Hindlimb muscle (tissue), 1 donor: Measurements from ENCODE around the gene STRA8. TPM values are rescaled to one million over a fixed set of nuclear protein-coding genes. Genes with fewer than 3 reads are reported as not detected.

Experiments
- DNase-seq: peaks from one replicate; pipeline ENCODE4 v3.0.0-alpha.2; 2013
- polyA plus RNA-seq: library from polyadenylated mRNA; unstranded; fragments of 120-200 nt; gene quantifications from one replicate; pipeline ENCODE4 v1.2.1, GENCODE V29; 2013; ENCODE audit not compliant: insufficient read length

Gene STRA8
- polyA plus RNA-seq, 1 donor: not detected

DNA sequence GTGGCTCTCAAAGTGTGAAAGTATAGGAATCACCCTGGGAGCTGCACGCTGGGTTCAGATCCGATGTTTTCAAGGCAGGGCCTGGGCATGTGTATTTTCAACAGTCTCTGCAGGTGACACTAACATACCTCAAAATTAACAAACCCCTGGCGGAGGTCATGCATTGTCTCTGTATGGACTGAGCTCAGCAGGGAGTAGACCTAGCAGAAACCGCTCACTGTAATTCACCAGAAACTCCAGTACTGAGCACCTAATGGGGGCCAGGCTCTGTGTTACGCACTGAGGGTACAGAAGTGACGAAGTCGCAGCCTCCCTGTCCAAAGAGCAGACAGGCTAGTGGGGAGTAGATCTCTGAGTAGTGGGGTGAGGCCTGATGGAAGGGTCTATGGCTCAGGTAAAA lies 5.6 kb downstream of the STRA8 start:
- DNase-seq: no peak

DNA sequence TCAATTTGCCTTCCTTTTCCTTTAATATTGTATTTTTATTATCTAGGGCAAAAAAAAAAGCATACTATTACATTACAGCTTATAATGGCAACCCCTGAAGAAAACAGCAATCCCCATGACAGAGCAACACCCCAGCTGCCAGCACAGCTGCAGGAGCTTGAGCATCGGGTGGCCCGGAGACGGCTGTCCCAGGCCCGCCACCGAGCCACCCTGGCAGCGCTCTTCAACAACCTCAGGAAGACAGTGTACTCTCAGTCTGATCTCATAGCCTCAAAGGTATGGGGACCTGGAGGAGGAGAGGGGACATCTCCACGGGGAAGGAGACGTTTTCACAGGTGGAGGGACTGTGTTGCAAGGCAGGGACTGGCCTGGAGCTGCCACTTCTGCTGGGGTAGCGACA lies 6.8 kb downstream of the STRA8 start:
- no peak for DNase-seq

DNA sequence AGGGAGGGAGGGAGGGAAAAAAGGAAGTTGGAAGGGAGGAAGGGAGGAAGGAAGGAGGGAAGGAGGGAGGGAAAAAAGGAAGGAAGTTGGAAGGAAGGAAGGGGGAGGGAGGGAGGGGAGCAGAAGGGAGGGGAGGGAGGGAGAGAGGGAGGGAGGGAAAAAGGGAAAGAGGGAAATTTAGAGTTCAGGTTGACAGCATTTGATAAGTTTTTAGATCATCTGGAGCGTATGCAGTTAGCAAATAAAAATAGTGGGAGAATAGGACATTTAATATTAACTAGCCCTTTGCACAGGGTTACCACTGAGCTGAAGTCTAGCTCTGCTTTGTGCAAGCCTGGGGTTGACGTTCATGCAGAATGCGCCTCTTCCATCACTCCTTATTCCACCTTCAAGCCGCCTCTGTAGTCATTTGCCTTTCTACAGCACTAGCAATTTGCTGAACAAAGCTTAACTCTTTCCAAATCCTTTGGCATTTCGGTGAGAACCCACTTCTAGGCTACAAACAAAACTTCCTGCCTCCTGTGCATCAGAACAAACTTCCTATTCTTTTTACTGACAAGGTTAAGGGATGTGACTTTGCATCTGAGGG lies 8.6 kb downstream of the STRA8 start:
- no peak for DNase-seq

DNA sequence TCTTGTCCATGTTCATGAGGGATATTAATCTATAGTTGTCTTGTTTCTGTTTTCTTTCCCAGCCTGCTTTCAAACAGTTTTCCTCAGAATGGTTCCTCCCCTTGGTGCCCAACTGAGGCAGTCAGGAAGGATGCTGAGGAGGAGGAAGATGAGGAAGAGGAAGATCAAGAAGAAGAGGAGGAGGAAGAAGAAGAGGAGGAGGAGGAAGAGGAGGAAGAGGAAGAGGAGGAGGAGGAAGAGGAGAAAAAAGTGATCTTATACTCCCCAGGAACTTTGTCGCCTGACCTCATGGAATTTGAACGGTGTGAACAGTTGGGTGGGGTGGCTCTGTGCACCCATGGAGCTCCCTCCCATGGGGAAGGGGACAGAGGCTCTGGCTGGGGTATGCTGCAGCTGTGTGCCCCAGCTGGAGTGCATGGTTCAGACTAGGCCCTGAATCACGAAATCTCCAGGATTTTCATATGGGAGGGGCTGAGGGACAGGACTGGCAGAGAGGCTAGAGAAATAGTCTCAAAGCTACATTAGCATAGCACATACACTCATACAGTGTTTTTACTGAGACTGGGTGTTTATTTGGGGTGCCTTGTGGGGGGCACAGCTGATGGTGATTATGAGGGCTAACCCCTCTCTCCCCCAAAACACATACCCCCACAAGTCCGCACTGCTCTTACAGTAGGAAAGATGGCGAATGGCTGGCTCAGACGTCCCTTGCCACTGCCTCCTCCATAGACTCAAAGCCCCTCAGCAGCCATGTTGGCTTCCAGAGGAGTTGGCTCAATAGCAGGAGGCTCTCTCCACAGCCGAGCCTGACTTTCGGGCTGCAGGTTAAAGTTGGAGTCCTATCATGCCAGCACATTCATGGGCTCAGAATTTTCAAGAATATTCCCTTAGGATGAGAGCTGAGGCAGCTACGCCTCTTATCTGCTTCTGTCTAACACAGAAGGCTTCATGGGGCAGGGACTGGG lies 11.9 kb downstream of the STRA8 start:
- DNase-seq: no peak

DNA sequence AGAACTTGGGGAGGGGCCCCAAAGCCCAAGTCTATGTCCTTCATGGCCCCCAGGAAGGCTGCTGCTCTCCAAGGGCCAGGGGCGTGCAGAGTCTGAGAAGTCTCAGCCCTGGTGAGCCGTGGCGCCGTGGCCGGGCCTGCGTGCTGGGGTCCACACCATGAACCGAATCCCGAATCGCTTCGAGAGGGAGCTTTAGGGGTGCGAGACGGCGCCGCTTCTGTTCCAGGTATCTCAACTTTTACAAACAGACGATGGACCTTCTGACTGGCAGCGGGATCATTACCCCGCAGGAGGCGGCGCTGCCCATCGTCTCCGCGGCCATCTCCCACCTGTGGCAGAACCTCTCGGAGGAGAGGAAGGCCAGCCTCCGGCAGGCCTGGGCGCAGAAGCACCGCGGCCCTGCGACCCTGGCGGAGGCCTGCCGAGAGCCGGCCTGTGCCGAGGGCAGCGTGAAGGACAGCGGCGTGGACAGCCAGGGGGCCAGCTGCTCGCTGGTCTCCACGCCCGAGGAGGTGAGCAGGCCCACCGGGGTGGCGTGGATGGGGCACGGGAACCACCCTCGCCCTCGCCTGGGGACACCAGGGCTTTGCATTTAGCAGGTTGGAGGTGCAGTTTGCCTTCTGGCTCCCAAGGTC lies 12.7 kb downstream of the STRA8 start:
- no peak for DNase-seq

DNA sequence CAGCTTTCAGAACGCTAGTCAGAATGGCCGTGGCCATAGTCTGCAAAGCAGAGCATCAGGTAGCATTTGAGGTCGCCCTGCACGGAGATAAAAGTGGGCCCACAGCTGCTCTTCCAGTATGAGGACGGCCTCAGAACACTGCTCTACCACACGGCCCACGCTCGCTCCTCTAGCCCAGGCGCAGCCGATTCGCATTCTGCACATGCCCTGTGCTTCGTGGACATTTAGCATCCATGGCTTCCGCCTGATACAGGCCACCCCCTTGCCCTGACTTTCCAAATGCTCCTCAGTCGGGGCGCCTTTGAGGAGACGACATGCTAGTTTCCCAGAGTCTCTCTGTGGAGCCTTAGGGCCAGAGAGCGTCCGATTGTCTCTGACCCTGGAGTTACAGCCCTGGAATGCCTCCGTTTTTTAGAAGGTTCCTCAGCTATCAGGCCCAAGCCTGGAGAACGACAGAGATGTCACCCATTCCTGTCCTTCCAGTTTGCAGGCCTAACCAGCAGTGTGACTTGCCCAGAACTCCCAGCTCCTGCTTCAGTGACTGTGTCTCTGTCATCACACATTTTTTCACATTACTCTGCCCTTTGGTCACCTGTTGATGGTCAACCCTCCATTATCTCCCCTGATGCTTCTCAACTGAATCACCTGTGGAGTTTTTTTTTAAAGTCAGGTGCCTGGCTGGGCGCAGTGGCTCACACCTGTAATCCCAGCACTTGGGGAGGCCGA lies 14.3 kb downstream of the STRA8 start:
- no peak for DNase-seq

DNA sequence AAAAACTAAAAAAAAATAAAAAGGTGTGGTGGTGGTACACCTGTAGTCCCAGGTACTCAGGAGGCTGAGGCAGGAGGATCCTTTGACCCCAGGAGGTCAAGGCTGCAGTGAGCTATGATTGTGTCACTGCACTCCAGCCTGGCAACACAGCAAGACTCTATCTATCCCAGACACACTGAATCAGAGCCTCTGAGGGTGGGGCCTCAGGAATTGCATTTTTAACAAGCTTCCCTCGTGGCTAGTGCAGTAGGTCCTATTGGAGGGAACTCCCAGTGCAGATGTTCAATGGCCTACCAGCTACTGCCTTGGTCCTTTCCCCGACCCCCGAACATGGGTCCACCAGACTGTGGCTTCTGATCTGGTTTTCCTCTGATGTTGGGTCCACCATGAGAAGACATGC lies 14.9 kb downstream of the STRA8 start:
- DNase-seq: no peak

DNA sequence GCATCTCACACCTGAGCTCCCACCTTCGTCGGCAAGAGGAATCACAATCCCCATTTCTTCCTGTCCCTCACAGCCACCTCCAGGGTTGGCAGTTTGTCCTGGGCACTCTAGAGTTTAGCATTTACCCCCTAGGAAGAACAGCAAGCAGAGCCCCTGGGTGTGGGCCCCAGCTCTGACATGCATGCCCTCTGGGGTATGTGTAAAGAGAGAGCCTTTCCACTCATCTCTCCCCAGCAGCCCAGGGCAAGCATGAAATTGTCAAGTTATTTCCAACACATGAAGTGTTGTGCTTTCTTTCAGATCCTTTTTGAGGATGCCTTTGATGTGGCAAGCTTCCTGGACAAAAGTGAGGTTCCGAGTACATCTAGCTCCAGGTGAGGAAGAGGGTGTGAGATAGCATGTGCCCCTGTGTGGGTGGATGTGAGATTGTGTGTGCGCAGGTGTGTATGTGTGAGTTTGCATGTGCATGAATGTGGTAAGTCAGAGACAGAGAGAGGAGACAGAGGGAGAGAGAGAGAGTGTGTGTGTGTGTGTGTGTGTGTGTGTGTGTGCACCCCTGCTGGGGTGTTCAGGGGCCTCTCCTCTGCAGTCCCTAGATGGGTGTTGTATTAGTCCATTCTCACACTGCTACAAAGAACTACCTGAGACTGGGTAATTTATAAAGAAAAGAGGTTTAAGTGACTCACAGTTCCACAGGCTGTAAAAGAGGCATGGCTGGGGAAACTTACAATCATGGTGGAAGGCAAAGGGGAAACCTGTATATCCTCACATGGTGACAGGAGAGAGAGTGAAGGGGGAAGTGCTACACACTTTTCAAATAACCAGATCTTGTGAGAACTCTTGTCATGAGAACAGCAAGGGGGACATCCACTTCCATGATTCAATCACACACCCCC lies 18.1 kb downstream of the STRA8 start:
- no peak for DNase-seq

DNA sequence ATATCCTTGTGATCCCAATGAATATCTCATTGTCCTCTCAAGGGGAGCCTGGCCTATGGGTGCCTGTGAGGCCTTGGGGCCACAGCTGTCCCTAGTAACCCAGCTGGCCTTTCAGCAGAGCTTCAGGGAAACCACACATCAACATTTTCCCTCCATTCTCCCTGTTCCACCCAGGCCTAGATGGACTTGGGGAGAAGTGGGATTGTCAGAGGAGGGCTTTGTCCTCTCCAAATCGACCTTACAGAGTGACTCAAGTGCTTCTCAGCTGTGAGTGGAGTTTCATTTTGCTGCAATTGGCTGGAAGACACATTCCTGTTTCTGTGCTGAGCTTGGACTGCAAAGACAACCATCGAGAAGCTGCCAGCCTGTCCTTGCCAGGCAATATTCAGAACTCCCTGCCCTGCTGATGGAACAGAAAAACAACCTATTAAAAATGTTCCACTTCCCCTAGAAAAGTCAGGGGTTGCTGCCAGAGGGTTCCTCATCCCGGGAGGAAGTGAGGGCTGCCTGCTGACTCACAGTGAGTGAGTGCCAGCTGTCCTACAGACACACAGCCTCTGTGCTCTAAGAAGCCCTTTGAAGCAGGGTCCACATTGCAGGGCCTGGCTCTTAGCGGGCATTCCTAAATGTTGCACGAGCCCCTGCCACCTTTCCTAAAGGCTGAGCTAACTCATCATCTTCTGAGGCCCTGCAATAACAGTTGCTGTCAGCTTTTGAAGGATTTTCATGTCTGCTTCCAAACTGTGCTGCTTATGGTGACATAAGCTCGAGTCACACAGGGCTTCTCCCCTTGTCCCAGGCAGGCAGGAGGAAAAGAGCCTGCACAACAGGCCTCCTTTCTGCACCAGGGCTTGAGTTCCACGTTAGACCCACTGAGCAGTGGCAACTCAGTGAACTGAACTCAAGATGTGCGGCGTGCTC lies 20.5 kb downstream of the STRA8 start:
- DNase-seq: peak; percentile 77

DNA sequence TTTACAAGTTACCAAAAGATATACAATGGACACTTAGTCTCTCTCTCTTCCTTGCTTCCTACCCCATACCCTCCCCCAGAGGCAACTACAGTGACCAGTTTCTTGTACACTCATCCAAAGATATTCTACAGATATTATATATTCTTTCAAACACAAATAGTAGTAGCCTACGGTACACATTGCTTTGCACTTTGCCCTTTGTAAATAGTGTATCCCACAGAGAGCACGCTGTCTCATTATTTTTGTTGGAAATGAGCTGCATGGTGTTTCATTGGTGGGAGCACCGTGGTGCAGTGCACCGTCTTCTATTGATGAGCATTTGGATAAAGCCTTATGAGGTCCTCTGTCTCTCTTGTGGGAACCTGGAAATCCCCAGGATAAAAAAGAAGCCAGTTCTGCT lies 24.2 kb downstream of the STRA8 start:
- no peak for DNase-seq

DNA sequence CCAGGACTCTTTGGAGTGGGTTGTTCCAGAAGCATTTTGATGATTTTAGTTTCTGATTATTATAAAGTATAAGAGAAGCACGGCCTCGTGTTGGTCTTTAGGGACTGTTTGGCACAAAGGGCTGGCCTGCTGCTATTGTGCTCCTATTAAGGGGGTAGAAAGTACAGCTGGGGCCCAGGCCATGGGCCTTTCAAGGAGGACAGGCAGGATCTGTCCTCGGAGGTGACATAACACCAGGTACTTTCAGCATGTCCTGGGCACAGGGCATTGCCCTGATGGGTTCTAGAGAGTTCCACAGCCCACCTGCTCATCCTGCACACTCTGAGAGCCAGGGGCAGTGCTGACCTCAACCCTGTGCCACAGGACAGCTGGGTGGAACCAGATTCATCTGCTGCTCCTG lies 24.9 kb downstream of the STRA8 start:
- no peak for DNase-seq

DNA sequence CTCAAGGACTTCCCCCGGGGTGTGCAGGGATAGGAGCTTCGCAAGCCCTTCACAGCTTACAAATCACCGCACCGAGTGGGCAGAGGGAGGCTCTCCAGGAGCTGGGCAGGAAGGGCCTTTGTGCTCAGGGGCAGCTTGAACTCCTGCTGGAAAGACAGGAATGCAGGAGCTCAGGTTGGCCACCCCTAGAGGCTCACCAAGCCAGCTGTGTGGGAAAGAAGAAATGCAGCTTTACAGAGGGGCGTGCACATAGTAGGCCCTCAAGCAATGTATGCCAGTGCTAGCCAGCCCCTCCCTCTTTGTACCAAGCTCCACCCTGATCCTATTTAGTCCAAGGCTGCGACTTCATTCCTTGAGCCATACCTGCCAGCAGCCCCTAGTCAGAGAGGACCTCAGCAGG lies 26.1 kb downstream of the STRA8 start:
- DNase-seq: no peak

DNA sequence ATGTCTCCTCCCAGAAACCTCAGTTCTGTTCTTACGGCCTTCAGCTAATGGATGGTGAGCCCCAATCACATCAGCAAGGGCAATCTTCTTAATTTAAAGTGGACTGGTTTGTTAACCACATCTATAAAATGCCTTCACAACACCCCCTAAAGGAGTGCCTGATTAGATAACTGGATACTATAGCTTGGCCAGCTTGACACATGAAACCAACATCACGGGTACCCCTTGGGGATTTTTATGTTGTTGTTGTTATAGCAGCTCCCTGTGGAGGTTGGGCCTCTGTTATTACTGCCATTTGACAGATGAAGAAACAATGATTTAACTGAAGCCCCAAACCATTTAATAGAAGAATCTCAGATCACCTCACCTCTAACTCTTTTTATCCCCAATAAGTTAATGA lies 26.8 kb downstream of the STRA8 start:
- DNase-seq: no peak

DNA sequence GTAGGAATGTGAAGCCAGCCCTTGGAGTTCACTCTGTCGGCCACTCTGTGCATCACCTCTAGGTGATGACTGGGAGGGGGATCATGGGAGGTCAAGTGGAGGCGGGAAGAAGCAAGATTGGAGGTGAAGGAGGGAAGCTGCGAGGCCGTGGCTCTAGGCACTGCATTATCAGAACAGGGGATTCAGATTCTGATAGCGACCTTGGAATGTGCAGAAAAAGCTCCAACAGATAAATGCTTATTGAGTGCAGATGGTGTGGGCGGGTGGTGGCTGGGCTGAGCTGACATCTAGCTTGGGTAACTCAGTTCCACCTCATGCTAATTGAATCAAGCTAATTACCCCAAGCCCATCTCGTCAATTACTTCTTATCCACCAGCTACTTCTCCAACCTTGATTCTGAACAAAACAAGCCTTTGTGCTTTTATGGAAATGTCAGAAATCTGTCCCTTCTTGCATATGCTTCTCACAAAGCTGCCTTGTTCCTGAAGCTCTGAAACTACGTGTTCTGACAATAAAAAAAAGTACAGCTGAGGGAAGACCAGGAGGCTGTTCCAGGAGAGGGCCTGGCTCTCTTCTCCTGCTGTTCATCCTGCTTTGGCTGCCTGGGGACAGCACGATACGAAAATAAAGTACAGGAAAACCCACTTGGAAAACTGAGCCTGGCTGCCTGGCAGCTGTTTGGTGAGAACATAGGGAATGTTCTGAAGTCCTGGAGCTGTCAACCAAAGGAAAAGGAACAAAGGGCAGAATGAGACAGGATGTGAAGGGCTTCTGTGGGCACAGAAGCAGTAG lies 27.5 kb downstream of the STRA8 start:
- peak; percentile 34 for DNase-seq

DNA sequence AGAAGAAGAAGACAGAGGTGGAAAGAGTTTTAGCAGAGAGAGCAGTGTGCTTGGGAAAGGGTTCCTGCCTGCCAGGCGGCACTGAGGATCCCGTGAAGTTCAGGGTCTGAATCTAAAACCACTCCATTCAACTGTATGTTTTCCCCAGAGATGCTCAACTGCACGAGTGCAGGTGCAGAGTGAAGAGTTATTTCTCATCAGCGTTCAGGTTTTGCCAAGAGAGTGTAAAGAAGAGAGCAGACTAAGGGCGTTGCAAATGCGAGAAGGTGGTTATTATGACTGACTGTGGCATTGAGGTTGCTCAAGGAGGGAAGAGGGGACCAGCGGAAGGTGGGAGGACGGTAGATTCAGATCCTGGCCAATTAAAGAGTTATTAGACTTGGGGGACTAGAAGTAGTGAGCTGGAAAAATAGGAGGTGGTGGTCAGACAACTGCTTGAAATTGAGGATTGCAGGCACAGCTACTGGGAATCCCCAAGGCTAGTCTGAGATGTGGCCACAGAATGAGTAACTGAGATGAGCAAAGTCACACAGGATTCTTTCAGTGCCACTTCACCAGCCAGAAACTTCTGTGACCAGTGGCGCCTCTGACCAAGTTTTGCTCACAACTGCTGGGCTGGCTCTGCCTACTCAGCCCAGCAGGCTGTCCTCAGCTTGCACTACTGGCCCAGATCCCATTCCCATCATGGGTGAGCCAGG lies 29.1 kb downstream of the STRA8 start:
- no peak for DNase-seq

DNA sequence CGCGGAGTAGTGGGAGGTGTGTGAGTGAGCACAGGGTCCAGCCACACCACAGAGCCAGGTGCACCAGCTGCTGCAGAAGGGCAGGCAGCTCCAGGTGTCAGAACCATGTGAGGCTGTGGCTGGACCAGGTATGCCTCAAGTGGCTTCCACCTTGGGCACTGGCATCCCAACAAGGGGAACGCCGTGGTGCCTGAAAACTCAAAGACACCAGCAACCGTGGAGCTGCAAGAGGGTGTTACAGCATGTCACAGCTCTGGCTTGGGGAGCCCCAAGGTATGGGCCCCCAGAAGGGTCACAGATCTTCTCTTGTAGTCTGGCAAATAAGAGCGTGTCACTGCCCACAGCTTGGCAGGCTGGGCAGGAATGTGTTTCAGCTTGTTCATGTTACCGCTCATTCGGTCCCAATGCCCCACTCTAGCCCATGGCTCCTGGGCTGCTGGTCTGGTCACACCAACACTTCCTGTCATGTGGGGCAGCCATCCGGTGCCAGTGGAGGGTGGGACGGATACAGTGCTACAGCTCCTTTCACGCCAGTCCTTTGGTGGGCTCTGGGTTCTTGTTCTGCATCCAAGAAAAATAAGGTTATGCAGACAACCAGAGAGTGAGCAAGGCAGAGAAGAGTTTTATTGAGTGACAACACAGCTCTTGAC lies 29.8 kb downstream of the STRA8 start:
- no peak for DNase-seq

DNA sequence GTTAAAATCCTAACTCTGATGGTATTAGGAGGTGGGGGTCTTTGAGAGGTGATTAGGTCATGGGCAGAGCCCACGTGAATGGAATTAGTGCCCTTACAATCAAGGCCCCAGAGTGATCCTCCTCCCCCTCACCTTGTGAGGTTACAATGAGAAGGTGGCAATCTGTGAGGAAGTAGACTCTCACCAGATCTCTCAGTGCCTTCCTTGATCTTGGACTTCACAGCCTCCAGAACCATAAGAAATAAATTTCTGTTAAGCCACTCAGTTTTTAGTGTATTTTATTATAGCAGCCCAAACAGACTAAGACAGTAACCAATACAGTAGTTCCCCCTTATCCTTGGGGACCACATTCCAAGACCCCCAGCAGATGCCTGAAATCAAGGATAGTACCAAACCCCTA lies 32.0 kb downstream of the STRA8 start:
- DNase-seq: no peak

DNA sequence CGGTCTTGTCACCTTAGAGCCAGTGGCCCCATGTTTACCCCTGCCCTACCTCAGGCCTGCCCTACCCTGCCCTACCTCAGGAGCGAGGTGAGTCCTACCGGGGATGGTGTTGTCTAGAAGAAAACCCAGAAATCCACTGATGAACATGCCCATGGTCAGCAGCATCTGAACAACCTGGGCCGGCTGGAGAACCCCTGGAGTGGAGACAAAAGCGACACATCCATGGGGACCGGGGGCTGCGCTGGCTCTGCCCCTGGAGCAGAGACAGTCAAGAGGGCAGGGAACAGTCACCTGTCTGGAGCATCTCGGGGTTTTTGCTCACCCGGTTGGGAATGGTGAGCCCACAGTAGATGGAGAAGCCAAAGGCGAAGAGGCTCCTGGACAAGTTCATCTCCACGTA lies 36.3 kb downstream of the STRA8 start:
- no peak for DNase-seq
